EL (cell line): ENCODE data around the gene GBP6.
"Not testable (repeated sequence)": the region's sequence is repeated elsewhere in the genome, so short reads cannot be mapped to it uniquely, and the experiment has no call there.

Experiments
- DNase-seq: peaks from one replicate; pipeline ENCODE4 v3.0.0-alpha.2; 2016

Gene GBP6

DNA sequence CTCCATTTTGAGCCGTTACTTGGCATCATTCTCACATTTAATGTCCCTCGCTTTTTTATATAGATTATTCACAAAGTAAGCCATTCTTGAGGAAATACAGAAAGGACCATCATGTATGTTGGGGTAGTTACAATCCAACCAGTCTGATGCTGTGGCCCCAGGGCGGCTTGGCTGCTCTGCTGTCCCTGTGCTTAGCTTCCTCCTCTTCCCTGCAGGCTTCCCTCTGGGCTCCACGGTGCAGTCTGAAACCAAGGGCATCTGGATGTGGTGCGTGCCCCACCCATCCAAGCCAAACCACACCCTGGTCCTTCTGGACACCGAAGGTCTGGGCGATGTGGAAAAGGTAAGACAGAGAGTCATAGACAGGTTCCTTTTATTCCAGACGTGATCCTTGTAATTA is 5.5 kb downstream of the GBP6 start:
- DNase-seq, result no peak

DNA sequence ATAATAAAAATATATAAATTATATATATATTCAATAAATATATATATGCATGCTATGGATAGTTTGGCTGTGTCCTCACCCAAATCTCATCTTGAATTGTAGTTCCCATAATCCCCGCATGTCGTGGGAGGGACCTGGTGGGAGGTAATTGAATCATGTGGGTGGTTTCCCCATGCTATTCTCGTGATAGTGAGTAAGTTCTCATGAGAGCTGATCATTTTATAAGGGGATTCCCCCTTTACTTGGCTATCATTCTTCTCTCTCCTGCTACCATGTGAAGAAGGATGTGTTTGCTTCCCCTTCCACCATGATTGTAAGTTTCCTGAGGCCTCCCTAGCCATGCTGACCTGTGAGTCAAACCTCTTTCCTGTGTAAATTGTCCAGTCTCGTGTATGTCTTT is 10.0 kb downstream of the GBP6 start:
- not testable (repeated sequence) for DNase-seq

DNA sequence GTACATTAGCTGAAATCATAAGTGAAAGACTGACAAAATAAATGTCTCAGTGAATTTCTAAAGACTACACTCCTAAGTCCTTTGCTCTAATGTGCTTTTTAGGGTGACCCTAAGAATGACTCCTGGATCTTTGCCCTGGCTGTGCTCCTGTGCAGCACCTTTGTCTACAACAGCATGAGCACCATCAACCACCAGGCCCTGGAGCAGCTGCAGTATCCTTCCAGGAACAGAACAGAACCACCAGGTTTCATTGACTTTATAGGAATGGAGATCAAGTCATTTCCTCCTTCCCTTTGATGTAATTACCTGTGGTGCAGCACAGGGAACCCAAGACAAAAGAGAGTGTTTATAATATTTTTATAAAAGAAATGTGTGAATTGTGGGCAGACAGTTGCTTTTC is 14.1 kb downstream of the GBP6 start:
- no peak for DNase-seq

DNA sequence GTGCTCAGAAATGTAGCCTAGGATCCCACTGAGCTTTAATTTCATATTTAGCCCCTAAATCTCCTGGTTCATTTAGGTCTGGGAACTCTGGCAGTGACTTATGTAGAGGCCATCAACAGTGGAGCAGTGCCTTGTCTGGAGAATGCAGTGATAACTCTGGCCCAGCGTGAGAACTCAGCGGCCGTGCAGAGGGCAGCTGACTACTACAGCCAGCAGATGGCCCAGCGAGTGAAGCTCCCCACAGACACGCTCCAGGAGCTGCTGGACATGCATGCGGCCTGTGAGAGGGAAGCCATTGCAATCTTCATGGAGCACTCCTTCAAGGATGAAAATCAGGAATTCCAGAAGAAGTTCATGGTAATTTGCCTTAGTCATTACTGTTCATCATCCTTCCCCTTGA is 17.8 kb downstream of the GBP6 start:
- no peak for DNase-seq

DNA sequence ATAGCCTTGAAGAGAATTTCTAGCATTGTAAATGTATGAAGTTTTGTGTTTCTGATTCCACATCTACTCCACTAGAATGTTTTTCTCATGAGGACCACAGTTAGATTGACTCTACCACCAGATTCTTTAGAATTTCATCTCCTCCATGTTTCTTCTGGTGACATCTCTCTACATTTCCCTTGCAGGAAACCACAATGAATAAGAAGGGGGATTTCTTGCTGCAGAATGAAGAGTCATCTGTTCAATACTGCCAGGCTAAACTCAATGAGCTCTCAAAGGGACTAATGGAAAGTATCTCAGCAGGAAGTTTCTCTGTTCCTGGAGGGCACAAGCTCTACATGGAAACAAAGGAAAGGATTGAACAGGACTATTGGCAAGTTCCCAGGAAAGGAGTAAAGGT is 18.6 kb downstream of the GBP6 start:
- no peak for DNase-seq

DNA sequence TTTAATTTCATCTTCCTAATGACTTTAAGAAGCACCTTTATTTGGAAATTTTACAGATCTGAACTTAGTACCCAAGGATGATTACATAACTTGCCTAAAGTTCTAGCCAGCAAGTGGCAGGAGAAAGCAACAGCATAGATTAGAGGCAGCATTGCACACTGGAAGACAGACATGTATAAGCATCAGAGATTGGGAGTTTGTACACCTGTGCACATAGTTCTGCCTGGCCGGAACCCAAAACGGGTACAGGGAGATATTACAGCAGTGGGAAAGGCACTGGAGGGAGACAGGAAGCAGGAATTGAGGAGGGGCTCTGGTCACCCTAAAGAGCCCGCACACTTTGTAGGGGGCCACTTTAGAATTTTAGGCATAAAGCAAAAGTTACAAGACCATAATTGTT is 19.3 kb downstream of the GBP6 start:
- no peak for DNase-seq

DNA sequence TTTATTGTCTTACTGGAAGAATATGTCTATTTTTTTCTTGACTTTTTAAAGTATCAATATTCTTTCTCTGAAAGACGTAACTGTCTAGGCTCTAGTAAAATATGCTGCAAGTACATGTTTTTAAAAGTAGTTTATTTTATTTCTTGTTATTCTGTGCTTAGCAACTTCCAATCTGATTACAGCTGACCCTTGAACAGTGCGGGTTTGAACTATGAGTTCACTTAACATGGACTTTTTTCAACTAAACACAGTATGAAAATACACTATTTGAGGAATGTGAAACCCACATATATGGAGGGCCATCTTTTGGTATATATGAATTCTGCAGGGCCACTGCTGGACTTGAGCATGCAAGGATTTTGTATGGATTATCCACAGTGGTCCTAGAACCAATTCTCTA is 26.8 kb downstream of the GBP6 start:
- no peak for DNase-seq

DNA sequence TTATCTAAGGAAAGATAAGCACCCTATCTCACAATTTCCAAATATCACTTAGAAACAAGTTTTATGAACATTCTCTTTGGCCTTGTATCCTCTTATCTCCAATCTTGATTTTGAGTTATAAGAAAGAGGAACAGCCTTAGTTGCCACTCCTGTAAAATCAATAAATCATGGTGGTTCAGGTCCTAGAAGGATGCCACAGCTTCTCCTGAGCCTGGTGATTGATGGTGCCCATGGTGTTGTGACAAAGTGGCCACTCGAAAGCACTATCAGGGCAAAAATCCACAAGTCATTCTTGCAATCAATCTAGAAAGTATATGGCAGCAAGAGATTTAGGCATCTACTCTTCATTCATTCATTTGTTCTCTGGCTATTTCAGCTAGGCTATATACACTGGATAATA is 27.8 kb downstream of the GBP6 start:
- no peak for DNase-seq

DNA sequence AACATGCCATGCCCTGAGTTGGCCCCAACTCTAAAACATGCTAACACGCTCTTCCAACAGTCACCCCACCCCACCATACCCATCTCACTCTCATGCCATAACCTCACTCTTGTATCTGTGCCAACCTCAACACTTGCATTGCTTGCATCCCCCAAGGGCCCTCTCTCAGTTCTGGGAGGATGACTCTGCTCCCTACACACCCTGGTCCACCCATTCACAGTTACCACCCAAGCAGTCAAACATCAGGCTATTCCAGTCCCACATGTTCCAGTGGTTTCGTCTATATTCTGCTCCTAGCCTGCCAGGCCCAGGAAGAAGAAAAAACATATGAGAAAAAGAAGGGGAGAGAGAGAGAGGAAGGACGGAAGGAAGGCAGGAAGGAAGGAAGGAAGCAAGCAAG is 31.0 kb downstream of the GBP6 start:
- DNase-seq, result no peak

DNA sequence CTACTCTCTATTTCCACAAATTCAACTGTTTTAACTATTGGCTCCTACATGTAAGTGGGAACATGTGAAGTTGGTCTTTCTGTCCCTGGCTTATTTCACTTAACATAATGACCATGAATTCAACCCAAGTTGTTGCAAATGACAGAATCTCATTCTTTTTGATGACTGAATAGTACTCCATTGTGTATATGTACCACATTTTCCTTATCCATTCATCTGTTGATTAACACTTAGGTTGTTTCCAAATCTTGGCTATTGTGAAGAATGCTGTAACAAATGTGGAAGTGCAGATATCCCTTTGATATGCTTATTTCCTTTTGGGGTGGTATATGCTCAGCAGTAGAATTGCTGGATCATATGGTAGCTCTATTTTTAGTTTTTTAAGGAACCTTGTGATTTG is 33.0 kb downstream of the GBP6 start:
- DNase-seq, result no peak

DNA sequence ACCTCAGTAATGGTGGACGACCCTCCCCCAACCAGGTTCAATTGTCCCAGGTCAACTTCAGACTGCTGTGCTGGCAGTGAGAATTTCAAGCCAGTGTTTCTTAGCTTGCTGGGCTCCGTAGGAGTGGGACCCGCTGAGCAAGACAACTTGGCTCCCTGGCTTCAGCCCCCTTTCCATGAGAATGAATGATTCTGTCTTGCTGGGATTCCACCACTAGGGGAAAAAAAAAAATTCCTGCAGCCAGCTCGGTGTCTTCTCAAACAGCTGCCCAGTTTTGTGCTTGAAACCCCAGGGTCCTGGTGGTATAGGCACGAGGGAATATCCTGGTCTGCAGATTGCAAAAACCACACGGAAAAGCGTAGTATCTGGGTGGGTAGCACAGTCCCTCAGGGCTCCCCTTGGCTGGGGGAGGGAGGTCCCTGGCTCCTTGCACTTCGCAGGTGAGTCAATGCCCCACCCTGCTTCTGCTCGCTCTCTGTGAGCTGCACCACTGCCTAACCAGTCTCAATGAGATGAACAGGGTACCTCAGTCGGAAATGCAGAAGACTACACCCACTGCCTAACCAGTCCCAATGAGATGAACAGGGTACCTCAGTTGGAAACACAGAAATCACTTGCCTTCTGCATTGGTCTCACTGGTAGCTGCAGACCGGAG is 41.5 kb downstream of the GBP6 start:
- DNase-seq, result no peak

DNA sequence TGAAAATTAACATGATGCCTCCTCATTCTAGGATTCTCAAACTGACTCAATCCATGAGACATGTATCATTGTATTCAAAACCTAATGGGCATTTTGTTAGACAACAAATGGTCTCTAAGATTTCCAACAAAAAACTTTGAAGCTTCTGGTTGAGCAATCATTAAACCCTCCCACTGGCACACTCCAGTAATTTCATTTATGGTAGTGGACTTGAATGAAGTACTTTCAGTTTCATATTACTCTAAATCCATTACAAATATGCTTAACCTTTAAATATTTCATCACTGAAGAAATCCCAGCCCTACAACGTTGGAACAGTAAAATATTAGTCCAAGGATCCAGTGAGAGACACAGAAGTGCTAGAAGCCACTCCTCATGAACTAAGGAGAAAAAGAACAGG is 43.5 kb downstream of the GBP6 start:
- peak; percentile 17 for DNase-seq

DNA sequence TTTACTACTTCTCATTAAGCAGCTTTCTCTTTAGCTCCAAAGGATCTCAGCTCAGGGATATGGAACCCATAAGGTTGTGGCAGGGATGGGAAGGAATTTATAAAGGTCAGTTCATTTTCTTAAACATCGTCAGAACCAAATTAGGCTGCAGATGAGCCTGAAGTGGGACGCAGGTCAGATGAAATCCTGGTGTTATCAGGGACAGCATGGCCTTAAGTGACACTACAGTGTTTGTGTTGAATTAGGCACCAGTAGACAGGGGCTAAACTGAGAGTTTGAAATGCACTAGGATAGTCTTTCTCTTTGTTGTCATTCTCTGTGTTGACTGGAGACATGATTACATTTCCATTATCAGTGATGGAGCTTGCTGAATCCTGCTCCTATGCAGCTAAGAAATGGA is 43.9 kb downstream of the GBP6 start:
- not testable (repeated sequence) for DNase-seq

DNA sequence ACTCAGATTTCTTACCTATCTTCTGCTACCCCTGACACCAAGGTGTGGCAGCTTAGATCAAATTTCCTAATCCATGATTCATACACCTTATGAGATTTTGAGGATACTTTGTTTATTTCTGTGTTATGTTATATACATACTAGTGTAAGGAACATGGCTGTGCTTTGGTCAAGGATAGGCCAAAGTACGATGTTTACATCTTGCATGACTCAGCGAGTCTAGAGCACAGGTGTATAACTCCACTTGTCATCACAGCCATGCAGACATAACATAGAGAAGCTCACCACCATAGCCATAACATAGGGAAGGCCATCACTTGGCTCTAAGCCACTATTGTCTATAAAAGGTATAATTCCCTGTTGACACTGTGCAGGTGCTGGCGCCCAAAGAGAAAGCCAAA is 61.2 kb downstream of the GBP6 start:
- no peak for DNase-seq

DNA sequence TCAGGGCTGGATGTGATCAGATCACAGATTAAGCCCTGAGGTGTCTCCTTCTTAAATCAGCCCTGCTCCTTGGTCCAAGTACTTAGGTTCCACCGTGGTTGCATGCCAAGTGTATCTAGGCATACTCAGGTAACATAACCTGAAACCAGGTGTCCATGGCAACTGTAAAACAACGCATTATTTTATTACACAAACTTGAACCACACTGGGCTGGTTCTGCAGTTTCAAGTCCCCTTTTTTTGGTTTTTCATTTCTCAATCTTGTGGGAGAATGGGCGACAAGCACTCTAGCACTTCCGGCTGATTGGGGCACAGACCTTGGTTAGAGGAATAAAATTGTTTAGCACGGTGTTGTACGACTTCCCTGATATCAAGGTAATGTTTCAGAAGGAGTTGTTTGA is 65.2 kb downstream of the GBP6 start:
- DNase-seq, result no peak

DNA sequence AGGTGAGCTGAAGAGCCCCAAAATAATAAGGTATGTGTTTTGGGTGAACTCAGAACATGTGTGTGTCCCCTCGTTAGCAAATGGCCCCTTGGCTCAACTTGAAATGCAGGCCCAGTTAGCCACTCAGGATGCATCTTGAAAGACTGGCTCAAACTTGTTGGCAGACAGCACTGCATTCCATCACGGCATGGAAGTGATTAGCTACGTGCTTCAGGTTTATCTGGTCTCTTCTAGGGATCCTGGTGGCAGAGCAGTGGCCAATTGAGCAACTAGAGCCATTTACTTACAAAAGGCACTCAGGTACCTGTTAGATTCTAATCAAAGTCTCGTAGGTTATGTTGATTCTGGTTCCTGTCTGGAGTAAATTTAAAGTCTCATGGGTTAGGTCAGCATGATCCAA is 65.8 kb downstream of the GBP6 start:
- not testable (repeated sequence) for DNase-seq

DNA sequence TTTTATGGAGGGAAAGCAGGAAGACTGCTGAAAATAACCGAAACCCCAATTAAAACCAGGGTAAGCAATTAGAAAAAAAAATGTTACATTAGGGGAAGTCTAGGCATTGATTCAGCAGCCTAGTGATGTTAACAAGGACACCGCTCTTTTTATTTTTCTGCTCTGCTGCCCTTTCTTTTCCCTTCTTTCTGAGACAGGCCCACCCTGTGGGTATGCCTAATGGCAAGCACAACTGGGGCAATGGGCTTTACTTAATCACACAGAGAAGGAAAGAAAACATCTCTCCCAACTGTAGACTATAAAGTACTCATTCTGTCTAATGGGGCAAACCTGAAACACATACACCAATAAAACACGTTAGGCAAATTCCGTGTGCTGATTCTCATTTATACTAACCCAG is 69.6 kb downstream of the GBP6 start:
- no peak for DNase-seq

DNA sequence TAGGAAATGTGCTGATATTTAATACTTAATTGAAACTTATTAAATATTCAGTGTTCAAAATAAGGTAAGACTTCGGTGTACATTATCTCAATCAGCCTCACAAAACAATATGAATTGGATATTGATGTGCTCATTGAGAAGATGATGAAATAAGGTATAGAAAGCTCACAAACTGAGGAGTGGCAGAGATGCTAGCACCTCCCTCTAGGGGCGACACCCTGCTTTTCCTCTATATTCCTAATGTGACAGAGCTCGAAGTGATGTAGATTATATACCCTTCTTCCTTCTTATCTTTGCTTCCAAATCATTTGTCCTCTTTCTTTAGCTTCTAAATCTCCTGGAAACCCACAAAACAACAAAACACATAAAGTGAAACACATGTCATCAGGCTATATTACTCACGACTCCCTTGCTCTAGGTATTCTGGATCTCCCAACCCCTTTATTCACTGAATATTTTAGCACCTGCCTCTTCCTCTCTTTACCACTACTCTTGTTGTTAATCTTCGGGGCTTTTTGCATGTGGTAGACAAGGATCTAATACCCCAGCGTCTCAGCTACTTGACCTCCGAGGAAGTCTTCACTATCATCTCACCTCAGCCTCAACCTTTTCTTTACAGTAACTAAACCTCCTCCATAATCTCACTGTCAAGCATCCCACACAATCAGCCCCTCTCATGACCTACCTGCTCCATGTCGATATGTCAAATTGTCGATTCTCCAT is 70.4 kb downstream of the GBP6 start:
- not testable (repeated sequence) for DNase-seq
